ENCODE data around the gene TSPAN15.

DNA sequence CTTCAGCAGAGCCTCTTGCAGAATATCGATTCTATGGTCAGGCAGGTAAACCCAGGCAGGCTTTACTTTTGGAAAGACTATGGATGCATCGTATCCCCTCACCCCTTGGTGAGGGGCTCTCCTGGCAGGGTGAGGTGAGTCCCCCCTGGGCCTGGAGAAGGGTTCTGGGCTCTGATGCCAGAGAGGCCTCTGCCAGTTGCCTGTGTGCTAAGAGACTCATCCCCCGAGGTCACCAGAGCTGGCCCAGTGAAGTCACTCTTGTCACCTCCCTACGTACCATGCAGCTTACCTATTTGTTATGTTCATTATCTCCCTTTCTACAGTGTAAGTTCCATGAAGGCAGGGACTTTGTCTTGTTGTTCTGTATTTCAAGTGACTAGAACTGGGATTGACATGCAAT, 51.3 kb downstream of the TSPAN15 start:
- TF ChIP-seq REST (IDR thresholded peaks at IDR 0.05; ENCODE audit: unreplicated experiment) (no peak), CTCF (conservative IDR thresholded peaks at IDR 0.05; ENCODE audit: low read depth in 2 of 2) (no peak), CREB1 (CRISPR knock-in tag; IDR thresholded peaks at IDR 0.05; ENCODE audit: low read depth) (no peak), POLR2AphosphoS5 (IDR thresholded peaks at IDR 0.05; ENCODE audit: low read depth) (no peak), EZH2 (IDR thresholded peaks at IDR 0.05; ENCODE audit: low read depth, unreplicated experiment) (no peak)

Measured in GM23338 (cell line).